ENCODE data around the gene MGMT. TPM values are rescaled to one million over a fixed set of nuclear protein-coding genes. Genes with fewer than 3 reads are reported as not detected.

The MGMT gene
- total RNA-seq, 1 donor from 2014 or later, result 22.1 TPM

- DNase-seq (ENCODE audit: low spot score), result no peak
Observed at GRCh38 chr10:129653428-129653827, 186.4 kb downstream of the MGMT start.

- no peak for DNase-seq (ENCODE audit: low spot score)
Observed at GRCh38 chr10:129653861-129654260, 186.8 kb downstream of the MGMT start.

GRCh38 chr10:129654461-129654860 lies 187.4 kb downstream of the MGMT start:
- no peak for DNase-seq (ENCODE audit: low spot score)

- no peak for DNase-seq (ENCODE audit: low spot score)
Observed at GRCh38 chr10:129655007-129655678, 188.1 kb downstream of the MGMT start.

- no peak for DNase-seq (ENCODE audit: low spot score)
Observed at GRCh38 chr10:129655679-129656031, 188.6 kb downstream of the MGMT start.

- no peak for DNase-seq (ENCODE audit: low spot score)
Observed at GRCh38 chr10:129656642-129657041, 189.6 kb downstream of the MGMT start.

GRCh38 chr10:129657297-129658017 lies 190.4 kb downstream of the MGMT start:
- no peak for DNase-seq (ENCODE audit: low spot score)

- no peak for DNase-seq (ENCODE audit: low spot score)
Observed at GRCh38 chr10:129658376-129659072, 191.5 kb downstream of the MGMT start.

- no peak for DNase-seq (ENCODE audit: low spot score)
Observed at GRCh38 chr10:129659508-129660268, 192.6 kb downstream of the MGMT start.

- DNase-seq (ENCODE audit: low spot score), result no peak
Observed at GRCh38 chr10:129660569-129660968, 193.5 kb downstream of the MGMT start.

- no peak for DNase-seq (ENCODE audit: low spot score)
Observed at GRCh38 chr10:129662426-129662825, 195.4 kb downstream of the MGMT start.

- DNase-seq (ENCODE audit: low spot score), result no peak
Observed at GRCh38 chr10:129670124-129670523, 203.1 kb downstream of the MGMT start.

GRCh38 chr10:129673292-129673691 lies 206.3 kb downstream of the MGMT start:
- DNase-seq (ENCODE audit: low spot score), result no peak

- no peak for DNase-seq (ENCODE audit: low spot score)
Observed at GRCh38 chr10:129675027-129675769, 208.2 kb downstream of the MGMT start.

- no peak for DNase-seq (ENCODE audit: low spot score)
Observed at GRCh38 chr10:129676014-129676413, 209.0 kb downstream of the MGMT start.

- DNase-seq (ENCODE audit: low spot score), result no peak
Observed at GRCh38 chr10:129677377-129677927, 210.4 kb downstream of the MGMT start.

GRCh38 chr10:129678186-129678585 lies 211.1 kb downstream of the MGMT start:
- no peak for DNase-seq (ENCODE audit: low spot score)

GRCh38 chr10:129679207-129679606 lies 212.2 kb downstream of the MGMT start:
- no peak for DNase-seq (ENCODE audit: low spot score)

GRCh38 chr10:129680661-129681344 lies 213.8 kb downstream of the MGMT start:
- DNase-seq (ENCODE audit: low spot score), result no peak

- DNase-seq (ENCODE audit: low spot score), result no peak
Observed at GRCh38 chr10:129681856-129682255, 214.8 kb downstream of the MGMT start.

Data from umbilical cord (tissue), 2 donors.